Measurements from ENCODE around the gene RUNX2.
"Not testable (repeated sequence)": the region's sequence is repeated elsewhere in the genome, so short reads cannot be mapped to it uniquely, and the experiment has no call there.

The RUNX2 gene

GRCh38 chr6:45658958-45659357, 330.8 kb downstream of the RUNX2 start:
- DNase-seq: no peak

GRCh38 chr6:45661661-45662060, 333.5 kb downstream of the RUNX2 start:
- DNase-seq: no peak

GRCh38 chr6:45663251-45664221, 335.4 kb downstream of the RUNX2 start:
- peak; percentile 36 for DNase-seq

GRCh38 chr6:45664707-45665106, 336.6 kb downstream of the RUNX2 start:
- no peak for DNase-seq

- no peak for DNase-seq
Measured at GRCh38 chr6:45665859-45666258, 337.7 kb downstream of the RUNX2 start.

- no peak for DNase-seq
Measured at GRCh38 chr6:45666846-45667245, 338.7 kb downstream of the RUNX2 start.

- no peak for DNase-seq
Measured at GRCh38 chr6:45667300-45667699, 339.2 kb downstream of the RUNX2 start.

- no peak for DNase-seq
Measured at GRCh38 chr6:45667766-45668165, 339.6 kb downstream of the RUNX2 start.

- no peak for DNase-seq
Measured at GRCh38 chr6:45668705-45669104, 340.6 kb downstream of the RUNX2 start.

GRCh38 chr6:45673167-45673566, 345.0 kb downstream of the RUNX2 start:
- DNase-seq: not testable (repeated sequence)

- not testable (repeated sequence) for DNase-seq
Measured at GRCh38 chr6:45675166-45675565, 347.0 kb downstream of the RUNX2 start.

- no peak for DNase-seq
Measured at GRCh38 chr6:45675634-45676033, 347.5 kb downstream of the RUNX2 start.

- no peak for DNase-seq
Measured at GRCh38 chr6:45676380-45676779, 348.2 kb downstream of the RUNX2 start.

GRCh38 chr6:45677381-45678284, 349.5 kb downstream of the RUNX2 start:
- DNase-seq: peak; percentile 36

GRCh38 chr6:45678285-45678607, 350.1 kb downstream of the RUNX2 start:
- DNase-seq: no peak

- DNase-seq: no peak
Measured at GRCh38 chr6:45679163-45679562, 351.0 kb downstream of the RUNX2 start.

GRCh38 chr6:45679631-45680030, 351.5 kb downstream of the RUNX2 start:
- DNase-seq: no peak

GRCh38 chr6:45681860-45682511, 353.9 kb downstream of the RUNX2 start:
- DNase-seq: no peak

- no peak for DNase-seq
Measured at GRCh38 chr6:45684476-45684875, 356.3 kb downstream of the RUNX2 start.

- no peak for DNase-seq
Measured at GRCh38 chr6:45685076-45685475, 356.9 kb downstream of the RUNX2 start.

GRCh38 chr6:45686841-45687569, 358.9 kb downstream of the RUNX2 start:
- DNase-seq: no peak

- DNase-seq: no peak
Measured at GRCh38 chr6:45687570-45687969, 359.4 kb downstream of the RUNX2 start.

- no peak for DNase-seq
Measured at GRCh38 chr6:45688180-45688579, 360.1 kb downstream of the RUNX2 start.
